GM18870 (cell line): Measurements from ENCODE around the gene FGFR3.
"Not testable (repeated sequence)": the region's sequence is repeated elsewhere in the genome, so short reads cannot be mapped to it uniquely, and the experiment has no call there.

Experiments
- ATAC-seq: cut with Tn5 transposase; IDR thresholded peaks from one replicate; pipeline ENCODE4 v1.9.1; 2021; ENCODE audit warnings: moderate library complexity; ENCODE audit not compliant: unreplicated experiment

The FGFR3 gene

GRCh38 chr4:1815096-1815996 is 22.3 kb downstream of the FGFR3 start:
- ATAC-seq = no peak

DNA sequence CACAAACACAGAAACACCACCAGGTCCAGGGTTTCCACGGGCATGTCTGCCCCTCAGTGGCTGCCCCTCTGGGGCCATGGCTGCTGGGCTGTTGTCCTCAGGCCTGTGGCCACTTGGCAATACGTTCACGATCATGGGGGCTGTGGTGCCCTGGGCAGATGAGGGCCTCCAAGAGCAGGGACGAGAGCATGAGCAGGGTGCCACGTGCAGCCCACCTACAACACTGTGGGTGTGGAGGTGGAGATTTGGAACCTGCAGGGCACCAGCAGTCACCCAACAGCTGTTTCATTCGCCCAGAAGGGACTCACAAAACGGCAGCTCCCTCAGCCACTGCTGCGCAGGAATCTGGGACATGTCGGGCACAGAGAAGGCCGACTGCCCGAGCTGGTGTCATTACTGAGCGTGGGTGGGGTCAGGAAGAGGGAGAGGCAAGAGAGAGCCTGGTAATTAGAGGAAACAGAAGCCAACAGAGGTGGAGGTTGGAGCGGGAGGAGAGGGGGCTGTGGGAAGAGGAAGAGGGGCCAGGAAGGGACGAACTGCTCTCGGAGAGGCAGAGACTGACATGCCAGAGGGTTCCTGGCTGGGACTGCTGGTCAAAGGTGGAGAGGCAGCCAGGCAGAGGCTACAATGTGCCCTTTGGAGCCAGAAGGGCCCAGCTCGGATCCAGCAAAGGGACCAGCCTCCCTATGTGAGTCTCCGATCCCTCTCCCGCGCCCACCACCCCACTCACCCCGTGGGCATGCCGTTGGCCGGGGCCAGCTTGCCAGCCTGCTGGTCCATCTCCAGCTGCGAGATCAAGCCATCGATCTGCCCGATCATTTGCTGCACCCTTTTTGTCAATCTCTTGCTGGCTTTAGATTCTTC is 23.1 kb downstream of the FGFR3 start:
- ATAC-seq = no peak

DNA sequence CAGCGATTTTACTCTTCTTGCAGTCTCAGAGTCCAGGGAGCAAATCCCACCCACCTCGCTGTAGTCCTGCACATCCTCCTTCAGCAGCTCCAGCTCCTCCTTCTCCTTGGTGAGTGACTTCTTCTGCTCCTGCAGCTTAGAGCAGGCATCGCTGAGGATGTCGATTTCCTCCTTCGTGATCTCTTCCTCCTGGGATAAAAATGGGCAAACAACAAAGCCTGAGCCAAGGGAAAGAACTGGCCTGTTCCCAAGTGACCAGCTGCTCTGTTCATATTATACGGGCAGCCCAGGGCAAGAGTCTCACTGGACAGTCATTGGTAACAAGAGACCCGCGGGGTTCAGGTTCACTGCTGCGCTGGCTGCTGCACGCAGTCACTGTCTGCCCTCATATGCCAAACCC is 26.2 kb downstream of the FGFR3 start:
- ATAC-seq = no peak

- no peak for ATAC-seq
Observed at GRCh38 chr4:1819816-1820215, 26.7 kb downstream of the FGFR3 start.

DNA sequence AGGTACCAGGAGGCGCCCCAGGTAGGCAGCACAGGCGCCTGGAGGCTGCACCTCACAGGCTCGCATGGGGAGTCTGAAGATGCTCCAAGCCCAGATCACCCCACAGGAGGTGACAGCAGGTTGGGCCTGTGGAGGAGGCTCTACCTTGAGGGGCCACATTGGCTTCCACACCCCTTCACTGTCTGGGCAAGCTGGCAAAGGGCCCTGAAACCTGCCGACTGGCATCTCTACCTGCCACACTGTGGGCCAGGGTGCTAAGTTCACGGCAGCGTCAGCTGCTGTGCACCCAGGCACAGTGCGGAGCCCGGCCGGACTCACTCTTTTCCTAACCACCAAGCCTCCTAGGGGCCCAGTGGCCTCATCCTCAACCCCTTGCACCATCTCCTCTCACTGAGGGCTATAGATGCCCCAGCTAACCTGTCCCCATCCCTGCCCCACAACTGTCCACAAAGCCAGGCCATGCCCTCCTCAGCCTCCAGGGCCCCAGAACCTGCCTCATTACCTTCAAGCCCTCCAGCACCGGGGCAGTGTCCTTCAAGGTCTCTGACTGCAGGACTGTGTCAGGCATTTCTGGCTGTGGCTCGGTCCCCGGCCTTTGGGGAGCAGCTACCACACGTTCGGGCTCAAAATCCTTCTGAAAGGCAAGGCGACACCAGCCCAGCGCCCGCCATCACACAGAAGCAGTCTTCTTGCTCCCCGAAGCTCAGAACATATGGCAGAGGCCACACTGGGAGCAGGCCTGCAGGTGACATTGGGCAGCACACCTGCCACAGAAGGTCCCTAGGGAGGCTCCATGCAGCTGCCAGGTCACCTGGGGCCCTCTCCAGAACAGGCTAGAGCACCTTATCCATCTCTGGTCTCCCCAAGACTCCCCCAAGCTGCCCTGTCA is 28.8 kb downstream of the FGFR3 start:
- no peak for ATAC-seq

GRCh38 chr4:1822568-1823544 is 29.8 kb downstream of the FGFR3 start:
- no peak for ATAC-seq

GRCh38 chr4:1823545-1823932 is 30.4 kb downstream of the FGFR3 start:
- ATAC-seq = no peak

- no peak for ATAC-seq
Observed at GRCh38 chr4:1824746-1825145, 31.7 kb downstream of the FGFR3 start.

GRCh38 chr4:1825326-1825725 is 32.2 kb downstream of the FGFR3 start:
- ATAC-seq = no peak

- ATAC-seq = no peak
Observed at GRCh38 chr4:1826531-1827350, 33.6 kb downstream of the FGFR3 start.

GRCh38 chr4:1830234-1830633 is 37.1 kb downstream of the FGFR3 start:
- ATAC-seq = no peak

GRCh38 chr4:1830642-1831228 is 37.6 kb downstream of the FGFR3 start:
- no peak for ATAC-seq

GRCh38 chr4:1831331-1831730 is 38.2 kb downstream of the FGFR3 start:
- no peak for ATAC-seq

DNA sequence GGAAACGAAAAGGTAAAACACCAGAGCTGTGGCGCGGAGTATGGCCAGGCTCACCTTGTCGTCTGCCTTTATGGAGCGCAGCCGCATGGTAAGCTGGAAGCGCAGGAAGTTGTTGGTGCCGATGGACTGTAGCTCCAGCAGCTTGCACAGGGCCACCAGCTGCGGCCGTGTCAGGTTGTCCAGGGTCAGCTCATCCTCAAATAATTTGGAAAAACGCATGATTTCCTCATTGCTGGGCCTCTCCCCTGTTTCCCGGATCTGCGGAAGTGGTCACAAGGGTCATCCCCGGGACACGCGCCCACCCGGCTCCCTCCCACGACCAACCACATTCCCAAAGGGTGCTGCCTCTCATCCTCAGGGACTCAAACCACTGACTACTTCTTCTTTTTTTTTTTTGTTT is 39.6 kb downstream of the FGFR3 start:
- no peak for ATAC-seq

GRCh38 chr4:1833307-1834046 is 40.4 kb downstream of the FGFR3 start:
- ATAC-seq = no peak

DNA sequence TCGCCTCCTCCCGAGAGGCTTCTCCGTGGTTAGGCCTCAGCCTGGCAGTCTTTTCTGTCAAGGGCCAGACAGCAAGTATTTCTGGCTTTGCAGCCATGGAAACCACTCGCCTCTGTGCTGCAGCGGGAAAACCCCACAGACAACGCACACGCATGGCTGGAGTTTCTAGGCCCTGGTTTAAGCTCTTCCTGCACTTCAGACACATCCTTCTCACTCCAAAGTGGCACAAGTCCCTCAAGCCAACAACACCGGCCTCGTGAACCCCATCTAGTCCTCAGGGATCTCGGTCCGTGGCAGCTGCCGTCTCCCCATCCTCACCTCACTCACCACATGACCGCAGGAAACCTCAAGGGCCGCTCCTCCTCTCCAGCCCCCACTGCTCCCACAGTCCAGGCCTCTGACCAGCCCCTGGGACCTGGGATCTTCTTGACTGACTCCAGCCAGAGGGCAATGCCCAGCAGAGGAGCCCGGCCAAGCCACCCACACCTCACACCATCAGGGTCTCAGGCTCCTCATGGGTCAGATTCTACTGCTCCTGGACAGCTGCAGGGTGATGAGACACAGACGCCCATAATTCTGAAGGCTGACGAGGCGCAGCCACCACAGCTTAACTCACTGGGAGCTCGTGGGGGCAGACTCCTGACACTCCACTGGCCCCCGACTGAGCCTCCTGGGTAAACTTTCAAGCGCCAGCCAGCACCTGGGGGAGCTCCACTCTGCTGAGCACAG is 41.1 kb downstream of the FGFR3 start:
- ATAC-seq = no peak

DNA sequence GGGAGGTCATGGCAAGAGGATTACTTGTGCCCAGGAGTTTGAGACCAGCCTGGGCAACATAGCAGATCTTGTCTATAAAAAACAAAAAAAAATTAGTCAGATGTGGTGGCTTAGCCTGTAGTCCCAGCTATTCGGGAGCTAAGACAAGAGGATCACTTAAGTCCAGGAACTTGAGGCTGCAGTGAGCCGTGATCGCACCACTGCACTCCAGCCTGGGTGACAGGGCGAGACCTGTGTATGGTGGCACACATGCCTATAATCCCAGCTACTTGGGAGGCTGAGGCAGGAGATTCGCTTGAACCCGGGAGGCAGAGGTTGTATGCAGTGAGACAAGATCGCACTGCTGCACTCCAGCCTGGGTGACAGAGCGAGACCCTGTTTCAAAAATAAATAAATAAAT is 42.7 kb downstream of the FGFR3 start:
- ATAC-seq = not testable (repeated sequence)
